SHP77 (cell line): ENCODE results near the gene CACNA1S.

Experiments
- DNase-seq, 2 experiments: peaks; one replicate each; lab custom pipeline; 2025; lab: John Stamatoyannopoulos, UW

The CACNA1S gene

GRCh38 chr1:201112173-201112731 is at the start of gene CACNA1S:
CACNA1S (minus strand) TSS chr1:201112426; CDS start chr1:201112339, 87 bp downstream.
- no peak for DNase-seq

GRCh38 chr1:201157949-201158348 is 45.7 kb upstream of the CACNA1S start:
- no peak for DNase-seq

- DNase-seq: no peak
These were observed 44.6 kb upstream of the CACNA1S start for GRCh38 chr1:201156819-201157218.

GRCh38 chr1:201156346-201156745 is 44.1 kb upstream of the CACNA1S start:
- no peak for DNase-seq

- DNase-seq: no peak
These were observed 43.1 kb upstream of the CACNA1S start for GRCh38 chr1:201155354-201155753.

GRCh38 chr1:201154389-201155165 is 42.4 kb upstream of the CACNA1S start, which contains the start of gene TMEM9:
TMEM9 (minus strand) TSS chr1:201154474; CDS start chr1:201153923, 551 bp downstream.
- DNase-seq: peak; percentile 91 to 92

GRCh38 chr1:201153474-201154388 is 41.5 kb upstream of the CACNA1S start:
- DNase-seq: no peak

- peak; percentile 43 to 59 for DNase-seq
These were observed 37.2 kb upstream of the CACNA1S start for GRCh38 chr1:201149400-201149799.

GRCh38 chr1:201147396-201148015 is 35.3 kb upstream of the CACNA1S start:
- no peak for DNase-seq

- DNase-seq: no peak
These were observed 34.6 kb upstream of the CACNA1S start for GRCh38 chr1:201146626-201147390.

GRCh38 chr1:201145816-201146215 is 33.6 kb upstream of the CACNA1S start:
- no peak for DNase-seq

GRCh38 chr1:201145132-201145531 is 32.9 kb upstream of the CACNA1S start:
- no peak for DNase-seq

- DNase-seq: no peak
These were observed 32.5 kb upstream of the CACNA1S start for GRCh38 chr1:201144701-201145100.

- no peak for DNase-seq
These were observed 31.8 kb upstream of the CACNA1S start for GRCh38 chr1:201143726-201144635.

GRCh38 chr1:201142849-201143725 is 30.9 kb upstream of the CACNA1S start:
- DNase-seq: no peak

GRCh38 chr1:201142011-201142848 is 30.0 kb upstream of the CACNA1S start:
- no peak for DNase-seq

- no peak for DNase-seq
These were observed 29.2 kb upstream of the CACNA1S start for GRCh38 chr1:201141418-201141817.

- no peak for DNase-seq
These were observed 28.7 kb upstream of the CACNA1S start for GRCh38 chr1:201140941-201141260.
